HG03045 (cell line): ENCODE results near the gene SUN3.

ENCODE experiments used
- ATAC-seq: cut with Tn5 transposase; IDR thresholded peaks from one replicate; pipeline ENCODE4 v1.9.1; 2021; ENCODE audit warnings: mild to moderate bottlenecking, moderate library complexity; ENCODE audit not compliant: unreplicated experiment

Gene SUN3

GRCh38 chr7:48028938-48029337 is at the start of gene SUN3:
Gene SUN3, minus strand, starts transcription at chr7:48029107. Its CDS starts 169 bp downstream, at chr7:48028938.
- no peak for ATAC-seq

DNA sequence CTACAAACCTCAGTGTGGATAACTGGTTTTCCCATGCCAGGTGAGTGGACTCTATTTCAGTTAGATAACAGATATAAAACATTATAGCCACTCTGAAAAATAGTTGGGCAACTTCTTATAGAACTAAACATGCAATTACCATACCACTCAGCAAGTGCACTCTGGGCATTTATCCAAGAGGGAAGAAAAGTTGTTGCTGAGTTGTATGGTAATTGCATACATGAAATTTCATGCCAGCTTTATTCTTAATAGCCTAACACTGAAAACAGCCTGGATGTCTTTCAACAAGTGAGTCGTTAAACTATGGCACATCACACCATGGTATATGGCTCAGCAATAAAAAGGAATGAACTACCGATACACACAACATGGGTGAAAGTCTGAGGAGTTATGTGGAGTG is 49.6 kb upstream of the SUN3 start:
- no peak for ATAC-seq

GRCh38 chr7:48077423-48077822 is 48.5 kb upstream of the SUN3 start:
- ATAC-seq, result no peak

- ATAC-seq, result no peak
Measured at GRCh38 chr7:48074204-48074654, 45.3 kb upstream of the SUN3 start.

GRCh38 chr7:48067475-48067874 is 38.6 kb upstream of the SUN3 start:
- no peak for ATAC-seq

- no peak for ATAC-seq
Measured at GRCh38 chr7:48063985-48064384, 35.1 kb upstream of the SUN3 start.

GRCh38 chr7:48059706-48060105 is 30.8 kb upstream of the SUN3 start:
- no peak for ATAC-seq

DNA sequence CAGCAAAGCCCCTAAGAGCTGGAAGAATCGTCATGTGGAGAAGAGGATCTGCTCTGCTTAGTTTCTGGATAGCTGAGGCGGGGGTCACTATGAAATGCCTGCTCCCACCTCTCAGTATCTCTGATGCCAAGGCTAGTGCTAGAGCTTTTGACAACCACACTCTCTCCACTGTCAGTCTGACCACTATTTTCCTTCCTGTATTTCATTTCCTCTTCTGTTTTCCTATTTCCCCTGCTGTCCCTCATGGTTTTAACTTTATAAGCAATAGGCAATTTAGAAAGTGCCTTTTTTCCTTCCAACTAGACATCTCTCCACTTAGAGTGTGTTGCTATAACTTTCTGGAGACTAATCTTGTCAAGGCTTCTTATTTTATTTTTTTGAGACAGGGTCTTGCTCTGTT is 30.1 kb upstream of the SUN3 start:
- ATAC-seq, result no peak

- no peak for ATAC-seq
Measured at GRCh38 chr7:48053736-48054135, 24.8 kb upstream of the SUN3 start.

GRCh38 chr7:48052748-48053147 is 23.8 kb upstream of the SUN3 start:
- no peak for ATAC-seq

- no peak for ATAC-seq
Measured at GRCh38 chr7:48049850-48050249, 20.9 kb upstream of the SUN3 start.

DNA sequence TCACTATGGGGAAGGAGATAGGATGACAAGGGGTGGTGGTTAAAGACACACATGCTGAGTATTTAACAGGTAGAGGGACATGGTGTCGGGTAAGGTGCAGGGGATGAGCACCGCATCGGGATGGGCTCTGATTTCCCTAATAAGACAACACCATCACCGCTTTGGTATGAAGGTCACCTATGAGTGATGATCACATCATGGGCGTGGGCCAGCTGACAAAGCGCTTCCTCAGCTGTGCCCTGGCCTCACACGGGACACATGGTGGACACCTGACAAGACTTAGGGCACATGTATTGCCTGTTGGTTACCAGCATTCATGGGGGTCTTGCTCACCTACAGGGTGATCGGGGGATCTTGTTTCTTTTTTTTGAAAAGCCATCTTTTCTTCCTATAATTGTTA is 19.2 kb upstream of the SUN3 start:
- no peak for ATAC-seq

DNA sequence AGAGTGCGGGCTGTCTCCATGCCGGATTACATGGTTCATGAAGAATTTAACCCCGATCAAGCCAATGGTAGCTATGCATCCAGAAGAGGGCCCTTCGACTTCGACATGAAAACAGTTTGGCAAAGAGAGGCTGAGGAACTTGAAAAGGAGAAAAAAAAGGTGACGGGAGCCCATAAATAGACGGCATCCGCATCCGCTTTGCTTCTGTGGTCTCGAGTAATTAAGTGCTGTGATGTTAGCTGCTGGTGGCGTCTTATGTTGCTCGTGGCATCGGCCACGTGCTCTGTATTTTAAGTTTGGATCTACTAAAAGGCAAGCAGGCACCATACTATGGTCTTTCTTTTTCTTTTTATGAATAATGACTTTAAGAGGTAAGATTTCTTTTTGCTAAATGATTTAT is 17.6 kb upstream of the SUN3 start:
- no peak for ATAC-seq

DNA sequence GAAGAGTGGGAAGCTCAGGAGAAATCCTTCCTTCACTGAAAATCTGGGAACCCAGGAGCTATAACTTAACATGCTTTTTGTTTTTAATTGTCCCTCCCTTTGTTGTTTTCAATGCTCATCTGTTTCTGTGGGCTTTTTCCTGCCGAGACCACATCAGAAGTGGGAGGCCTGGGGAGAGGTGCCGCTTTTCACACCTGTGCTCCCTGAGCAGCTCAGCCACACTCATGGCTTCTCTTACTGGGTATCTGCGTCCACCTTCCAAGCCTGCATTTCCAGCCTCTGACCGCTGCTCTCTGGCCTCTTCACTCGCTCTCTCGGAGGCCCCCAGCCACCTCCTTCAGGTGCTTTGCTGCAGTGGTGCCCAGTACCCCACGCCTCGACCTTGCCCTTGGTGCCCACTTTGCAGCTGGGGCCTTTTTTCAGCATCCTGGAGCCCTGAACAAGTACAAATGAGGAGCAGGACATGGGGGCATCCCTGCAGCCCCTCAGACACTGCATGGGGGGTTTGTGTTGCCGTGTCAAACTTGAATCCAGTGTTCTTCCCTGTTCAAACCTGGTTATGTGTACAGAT is 16.4 kb upstream of the SUN3 start:
- no peak for ATAC-seq

DNA sequence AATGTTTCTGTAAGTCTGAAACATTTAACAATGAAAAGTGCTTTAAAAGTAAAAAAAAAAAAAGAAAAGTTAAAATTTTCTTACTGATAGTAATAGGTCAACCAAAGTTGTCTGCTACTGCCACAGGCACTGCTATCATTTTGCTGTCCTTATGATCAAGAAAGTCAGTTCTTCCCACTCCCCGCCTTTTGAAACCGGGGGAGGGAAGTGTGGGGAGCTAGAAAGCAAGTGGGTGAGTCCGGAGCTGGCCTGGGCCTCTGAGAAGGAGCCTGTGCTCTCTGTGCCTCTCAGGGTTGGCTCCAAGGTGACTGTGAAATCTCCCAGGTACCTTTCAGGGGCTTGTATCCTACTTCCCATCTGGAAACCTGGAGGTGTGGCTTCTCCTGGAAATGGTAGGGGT is 13.7 kb upstream of the SUN3 start:
- no peak for ATAC-seq

DNA sequence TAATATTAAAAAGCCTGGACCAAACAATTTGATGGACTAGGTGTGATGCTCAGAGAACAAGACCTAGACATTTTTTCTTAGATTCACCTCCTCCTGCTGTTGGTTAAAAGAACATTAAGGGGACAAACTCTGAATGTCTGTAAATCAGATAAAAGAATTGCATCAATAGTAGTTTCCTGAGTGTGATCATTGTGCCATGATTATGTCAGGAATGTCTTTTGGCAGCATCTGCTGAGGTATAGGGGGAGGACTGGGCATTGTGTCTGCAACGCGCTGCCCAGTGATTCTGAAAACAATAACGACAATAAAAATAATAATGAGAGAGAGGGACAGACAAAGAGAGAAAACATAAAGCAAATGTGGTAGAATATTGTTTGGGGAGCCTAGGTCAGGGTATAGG is 13.3 kb upstream of the SUN3 start:
- ATAC-seq, result no peak

GRCh38 chr7:48041653-48041970 is 12.7 kb upstream of the SUN3 start:
- no peak for ATAC-seq

DNA sequence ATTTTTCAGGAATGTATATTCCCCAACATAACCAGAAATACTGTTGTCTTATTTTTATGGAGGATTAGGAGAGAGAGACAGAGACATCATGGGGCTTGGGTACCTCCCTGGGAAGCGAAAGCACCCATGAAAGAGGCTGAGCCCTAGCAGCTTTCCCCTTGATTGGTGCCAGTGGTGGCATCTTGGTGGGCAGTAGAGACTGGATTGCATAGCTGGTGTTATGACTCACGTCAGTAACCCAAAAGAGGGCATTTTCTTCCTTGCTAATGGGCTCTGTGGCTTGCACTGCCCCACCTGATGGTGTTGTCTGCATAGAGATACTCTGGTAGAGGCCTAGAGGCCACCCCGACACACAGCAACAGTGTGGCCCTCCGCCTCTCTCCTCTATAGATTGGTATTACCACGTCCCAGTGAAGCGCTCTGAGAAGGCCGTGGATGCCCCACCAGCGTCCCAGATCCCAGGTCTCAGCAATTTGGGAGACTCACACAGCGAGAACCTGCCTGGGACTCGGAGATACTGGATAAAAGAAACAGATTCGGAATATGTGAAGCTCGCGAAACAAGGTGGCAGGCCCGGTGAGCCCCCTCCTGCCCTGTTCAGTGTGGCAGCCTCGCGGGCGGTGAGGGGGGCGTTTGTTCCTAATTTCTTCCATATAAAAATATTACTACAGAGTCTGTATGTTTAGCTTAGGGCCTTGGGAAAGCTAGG is 12.2 kb upstream of the SUN3 start:
- ATAC-seq, result no peak

GRCh38 chr7:48038815-48039506 is 10.1 kb upstream of the SUN3 start:
- no peak for ATAC-seq

- ATAC-seq, result no peak
Measured at GRCh38 chr7:48035967-48036478, 7.1 kb upstream of the SUN3 start.

DNA sequence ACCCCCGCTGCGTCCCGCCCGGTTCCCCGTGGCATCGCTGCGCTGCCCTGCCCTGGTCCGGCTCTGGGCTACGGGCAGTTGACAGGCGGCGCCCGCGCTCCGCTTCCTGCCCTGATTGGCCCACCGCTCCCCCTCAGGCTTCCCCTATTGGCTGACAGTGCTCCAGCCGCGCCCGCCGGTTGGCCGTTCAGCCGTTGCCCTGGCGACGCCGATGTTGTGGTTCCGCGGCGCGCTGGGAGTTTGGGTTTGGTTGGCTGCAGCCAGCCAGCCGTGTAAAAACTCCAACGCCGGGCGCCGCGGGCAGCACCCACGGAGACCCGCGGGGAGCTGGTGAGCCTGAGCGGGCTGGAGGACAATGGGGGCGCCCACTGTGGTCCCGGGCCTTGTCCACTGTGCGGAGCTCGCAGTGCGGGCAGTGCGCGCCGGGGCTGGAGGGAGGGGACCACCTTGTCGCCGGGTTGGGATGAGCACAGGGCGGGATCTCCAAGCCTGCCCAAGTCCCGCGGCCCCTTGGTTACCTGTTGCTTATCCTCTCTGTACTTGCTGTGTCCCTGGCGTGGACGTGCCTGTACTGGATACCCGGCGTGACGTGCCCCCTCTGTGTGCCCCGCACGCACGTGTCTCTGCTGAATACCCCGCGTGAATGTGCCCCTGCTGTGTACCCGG is 6.5 kb upstream of the SUN3 start, which contains the start of gene C7orf57:
TSS of gene C7orf57 (plus strand) at position 243 of the 666 bp plus-strand sequence. CDS start 766 bp downstream, outside the sequence.
- peak; percentile 100 for ATAC-seq
